Endothelial cell of umbilical vein (primary cell): ENCODE results near the gene PEX3. TPM values are rescaled to one million over a fixed set of nuclear protein-coding genes. Genes with fewer than 3 reads are reported as not detected.

Source experiments
- BruUV-seq: library from RNA; stranded (reverse); fragments of 400-500 nt; replicated peaks from 2 replicates; lab custom pipeline; 2021; lab: Mats Ljungman, UMichigan
- CTCF ChIA-PET: fragments of 300-600, 350-600 bp; sonication (Branson Sonifier 250); formaldehyde crosslinking; loops from one replicate; lab custom pipeline; 2021; ENCODE audit warnings: antibody characterized with exemption, inconsistent platforms; lab: Charles Lee
- POLR2A ChIA-PET: fragments of 300-600, 350-600 bp; sonication (Branson Sonifier 250); formaldehyde crosslinking; loops from one replicate; lab custom pipeline; 2021; ENCODE audit warnings: antibody characterized with exemption, inconsistent platforms; lab: Charles Lee
- DNase-seq: peaks from one replicate; pipeline ENCODE4 v3.0.0-alpha.2; 2011; ENCODE audit warnings: low read depth, low spot score
- FAIRE-seq: peaks from 2 replicates; lab custom pipeline; 2011; peaks lifted over from hg19 to GRCh38; lab: Jason Lieb, UNC
- H2AFZ ChIP-seq: 2 replicates; pipeline ENCODE4 v1.6.0; 2012; ENCODE audit warnings: low read depth, low read length, control low read depth, inconsistent platforms
- H3K27ac ChIP-seq: 2 replicates; pipeline ENCODE4 v1.5.1; 2011; ENCODE audit warnings: low read depth, mild to moderate bottlenecking, control low read depth, low read length, moderate library complexity; ENCODE audit not compliant: insufficient read depth
- H3K27me3 ChIP-seq, 2 experiments: 2 replicates each; pipeline versions ENCODE4 v1.6.0 to v1.6.1; 2011; ENCODE audit warnings: low read length in 2 of 2, mixed read lengths in 1 of 2; ENCODE audit not compliant: control insufficient read depth in 2 of 2, insufficient read depth in 2 of 2
- H3K36me3 ChIP-seq, 2 experiments: 2 replicates in 1 of 2; 3 replicates in 1 of 2; pipeline ENCODE4 v1.5.1; 2011; ENCODE audit warnings: low read length in 2 of 2, mild to moderate bottlenecking in 1 of 2, moderate library complexity in 1 of 2; ENCODE audit not compliant: control insufficient read depth in 2 of 2, insufficient read depth in 2 of 2; ENCODE audit errors: extremely low read depth in 1 of 2
- H3K4me1 ChIP-seq: 3 replicates; pipeline ENCODE4 v1.5.1; 2011; ENCODE audit warnings: mild to moderate bottlenecking, low read length; ENCODE audit not compliant: control insufficient read depth, insufficient read depth; ENCODE audit errors: extremely low read depth
- H3K4me2 ChIP-seq: 2 replicates; pipeline ENCODE4 v1.6.1; 2011; ENCODE audit warnings: low read length, control low read depth, mixed read lengths; ENCODE audit not compliant: insufficient read depth
- H3K4me3 ChIP-seq, 3 experiments: fragments of 200-600 bp in 1 of 3; sonication (generic), shearing (Covaris generic) in 1 of 3; replicated peaks in 1 of 3; 2 replicates each; pipeline ENCODE4 v1.5.1; 2011 to 2016; ENCODE audit warnings: control low read depth in 3 of 3, low read length in 3 of 3, mild to moderate bottlenecking in 2 of 3, inconsistent platforms in 1 of 3, low read depth in 1 of 3, moderate library complexity in 1 of 3; ENCODE audit not compliant: insufficient read depth in 1 of 3
- H3K79me2 ChIP-seq: 2 replicates; pipeline ENCODE4 v1.6.0; 2012; ENCODE audit warnings: low read length, inconsistent platforms; ENCODE audit not compliant: control insufficient read depth, insufficient read depth
- H3K9ac ChIP-seq: replicated peaks from 2 replicates; pipeline ENCODE3; 2011; ENCODE audit warnings: low read length, control low read depth; ENCODE audit not compliant: insufficient read depth; ENCODE audit errors: extremely low read depth
- H3K9me1 ChIP-seq: replicated peaks from 3 replicates; pipeline ENCODE4 v1.6.0; 2011; ENCODE audit warnings: mild to moderate bottlenecking, low read length; ENCODE audit not compliant: control insufficient read depth, insufficient read depth; ENCODE audit errors: extremely low read depth
- H3K9me3 ChIP-seq: replicated peaks from 2 replicates; pipeline ENCODE4 v1.5.1; 2012; ENCODE audit warnings: low read length, inconsistent platforms; ENCODE audit not compliant: control insufficient read depth, insufficient read depth
- H4K20me1 ChIP-seq: replicated peaks from 2 replicates; pipeline ENCODE3; 2011; ENCODE audit warnings: mild to moderate bottlenecking, low read length; ENCODE audit not compliant: control insufficient read depth, insufficient read depth; ENCODE audit errors: extremely low read depth
- JUN ChIP-seq: IDR thresholded peaks from 2 replicates; pipeline ENCODE4 v1.6.1; 2011; ENCODE audit warnings: borderline replicate concordance, low read depth; ENCODE audit not compliant: insufficient read length, insufficient read depth
- POLR2A ChIP-seq: IDR thresholded peaks from 2 replicates; pipeline ENCODE4 v1.6.1; 2012; ENCODE audit warnings: low read depth, mild to moderate bottlenecking, control low read depth, low read length
- dilution Hi-C: fragments of 300-500 bp; cut with MboI; formaldehyde crosslinking; loops from one replicate; pipeline ENCODE4 v1.15.0; 2019; ENCODE audit warnings: low sequenced_read_pairs; ENCODE audit not compliant: extremely low pct_ligation_motif_present
- intact Hi-C: fragments of 100-400 bp; cut with micrococcal nuclease; formaldehyde crosslinking; loops from one replicate; pipeline ENCODE4 v1.10.0; 2022
- polyA plus RNA-seq, 4 experiments: library from polyadenylated mRNA; depleted of rRNA in 3 of 4; stranded (reverse) in 3 of 4; unstranded in 1 of 4; fragments of >200 nt; gene quantifications; 2 replicates each; pipeline versions ENCODE4 v1.2.1 to v1.2.3, GENCODE V29; 2011 to 2012; ENCODE audit warnings: missing spikeins in 1 of 4
- total RNA-seq: library from RNA; stranded (reverse); gene quantifications from 2 replicates; pipeline ENCODE4 v1.2.3, GENCODE V29; 2021
- TF ChIP-seq, protein P1 (sequence below): IDR thresholded peaks from 2 replicates; pipeline ENCODE4 v1.6.1; 2011; ENCODE audit not compliant: insufficient read depth, insufficient read length
- TF ChIP-seq, protein P2 (sequence below), 2 donors: IDR thresholded peaks; 1 replicate in 1 of 2; 2 replicates in 1 of 2; pipeline ENCODE4 v1.5.1; 2011; ENCODE audit warnings: low read length in 2 of 2, mild to moderate bottlenecking in 2 of 2, moderate library complexity in 2 of 2, control low read depth in 1 of 2, inconsistent platforms in 1 of 2, low read depth in 1 of 2; ENCODE audit not compliant: insufficient read depth in 1 of 2; ENCODE audit errors: extremely low read depth in 1 of 2

The PEX3 gene
- total and polyA plus RNA-seq, 2 donors (not counting 3 experiments of a cell fraction or from before 2014, with no cell fraction given): 8.7 to 21.7 TPM

DNA sequence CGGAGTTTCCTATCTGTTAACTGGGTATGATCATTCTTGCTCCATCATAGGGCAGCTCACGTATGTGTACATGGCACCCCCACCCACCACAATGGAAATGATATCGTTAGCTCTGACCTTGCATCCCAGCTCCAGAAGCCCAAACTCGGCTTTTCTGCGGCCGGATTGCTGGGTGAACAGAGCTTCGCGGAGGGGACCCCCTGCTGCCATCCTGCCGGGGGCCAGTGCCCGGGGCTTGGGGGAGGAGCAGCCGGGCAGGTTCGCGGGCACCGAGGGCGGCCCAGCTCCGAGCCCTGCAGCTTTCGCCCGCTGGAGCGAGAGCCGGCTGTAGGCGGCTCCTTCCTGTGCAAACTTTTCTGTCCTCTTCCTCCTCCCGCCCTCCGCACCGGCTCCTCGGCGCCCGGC lies 85.9 kb downstream of the PEX3 start:
- Histone ChIP-seq H3K9me1 (no peaks in the 10 kb centered on the region), H3K27ac (no peak overlapping the region), H3K4me1 (no peaks in the 10 kb centered on the region), H3K36me3 (no peaks in the 10 kb centered on the region), H3K9ac (no peak overlapping the region), H2AFZ (peak overlapping the region; percentile 57), H3K9me3 (no peaks in the 10 kb centered on the region), H3K27me3 (peaks cover 5% of the 10 kb centered on the region in 2 experiments), H3K79me2 (peaks cover 2% of the 10 kb centered on the region), H3K4me3 (peak overlapping the region; percentile 18 to 38 (median 30)), H4K20me1 (no peaks in the 10 kb centered on the region), H3K4me2 (peak overlapping the region; percentile 72)
- FAIRE-seq (peak; percentile 71), DNase-seq (peak; percentile 34)
- dilution Hi-C loops (no loop called here), intact Hi-C loops (loop anchor here (1.0 kb wide), 1 partner anchor 86 kb away; the partner anchor contains the start of genes ADAT2 and PEX3)
- peak; percentile 40 for TF ChIP-seq POLR2A
- TF ChIP-seq JUN: no peak
- CTCF ChIA-PET: interaction anchor here (1.2 to 2.2 kb wide), 4 partner anchors 14 to 24 kb away, joined by 5 to 10 read pairs (median 6); no protein-coding TSS in a partner anchor
- POLR2A ChIA-PET: no interaction called here
- BruUV-seq: no TSS peak

DNA sequence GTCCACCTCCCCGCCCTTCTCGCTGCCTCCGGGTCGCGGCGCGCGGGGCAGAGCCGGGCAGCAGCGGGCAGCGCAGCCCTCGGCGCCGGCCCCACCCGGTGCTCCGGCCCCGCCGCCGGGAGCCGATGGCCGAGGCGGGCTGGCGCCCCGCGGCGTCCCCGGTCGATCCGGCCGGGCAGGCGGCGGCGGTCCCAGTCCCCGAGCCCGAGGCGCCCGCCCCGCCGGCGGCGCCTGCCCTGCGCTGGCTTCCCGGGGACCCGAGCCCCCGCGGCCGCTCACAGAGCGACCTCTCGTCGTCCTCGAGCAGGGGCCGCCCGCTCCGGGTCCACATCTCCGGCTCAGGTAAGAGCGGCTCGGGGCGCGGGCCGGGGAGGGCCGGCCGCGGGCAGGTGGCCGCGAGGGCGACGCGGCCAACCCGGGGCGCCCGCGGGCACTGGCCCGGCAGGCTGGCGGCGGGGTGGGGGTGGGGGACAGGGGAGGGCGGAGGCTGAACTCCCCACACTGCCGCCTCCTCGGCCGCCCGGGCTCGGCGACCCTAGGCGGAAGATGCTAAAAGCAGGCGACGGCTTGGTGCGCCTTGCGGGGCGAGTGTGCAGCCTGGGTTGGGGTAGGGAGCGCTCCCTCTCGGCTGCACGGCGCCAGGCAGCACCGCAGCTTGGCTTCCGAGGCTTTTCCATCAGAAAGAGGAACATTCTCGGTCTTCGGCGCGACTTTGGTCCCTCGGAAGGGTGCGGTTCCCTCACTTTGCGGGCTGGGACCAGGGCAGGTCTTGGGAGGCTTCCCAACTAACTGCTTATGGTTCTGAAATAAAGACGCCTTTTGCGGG lies 86.5 kb downstream of the PEX3 start:
- Histone ChIP-seq H3K9ac (no peak overlapping the region), H3K27ac (no peak overlapping the region), H3K9me3 (no peaks in the 10 kb centered on the region), H3K27me3 (peaks cover 5% of the 10 kb centered on the region in 2 experiments), H3K4me3 (peak overlapping the region; percentile 18 to 38 (median 30)), H2AFZ (peak overlapping the region; percentile 57), H3K9me1 (no peaks in the 10 kb centered on the region), H3K79me2 (peaks cover 2% of the 10 kb centered on the region), H4K20me1 (no peaks in the 10 kb centered on the region), H3K36me3 (no peaks in the 10 kb centered on the region), H3K4me1 (no peaks in the 10 kb centered on the region), H3K4me2 (peak overlapping the region; percentile 13)
- TF ChIP-seq, protein P1, sequence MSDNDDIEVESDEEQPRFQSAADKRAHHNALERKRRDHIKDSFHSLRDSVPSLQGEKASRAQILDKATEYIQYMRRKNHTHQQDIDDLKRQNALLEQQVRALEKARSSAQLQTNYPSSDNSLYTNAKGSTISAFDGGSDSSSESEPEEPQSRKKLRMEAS: no peak
- TF ChIP-seq, protein P2, sequence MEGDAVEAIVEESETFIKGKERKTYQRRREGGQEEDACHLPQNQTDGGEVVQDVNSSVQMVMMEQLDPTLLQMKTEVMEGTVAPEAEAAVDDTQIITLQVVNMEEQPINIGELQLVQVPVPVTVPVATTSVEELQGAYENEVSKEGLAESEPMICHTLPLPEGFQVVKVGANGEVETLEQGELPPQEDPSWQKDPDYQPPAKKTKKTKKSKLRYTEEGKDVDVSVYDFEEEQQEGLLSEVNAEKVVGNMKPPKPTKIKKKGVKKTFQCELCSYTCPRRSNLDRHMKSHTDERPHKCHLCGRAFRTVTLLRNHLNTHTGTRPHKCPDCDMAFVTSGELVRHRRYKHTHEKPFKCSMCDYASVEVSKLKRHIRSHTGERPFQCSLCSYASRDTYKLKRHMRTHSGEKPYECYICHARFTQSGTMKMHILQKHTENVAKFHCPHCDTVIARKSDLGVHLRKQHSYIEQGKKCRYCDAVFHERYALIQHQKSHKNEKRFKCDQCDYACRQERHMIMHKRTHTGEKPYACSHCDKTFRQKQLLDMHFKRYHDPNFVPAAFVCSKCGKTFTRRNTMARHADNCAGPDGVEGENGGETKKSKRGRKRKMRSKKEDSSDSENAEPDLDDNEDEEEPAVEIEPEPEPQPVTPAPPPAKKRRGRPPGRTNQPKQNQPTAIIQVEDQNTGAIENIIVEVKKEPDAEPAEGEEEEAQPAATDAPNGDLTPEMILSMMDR (IDR thresholded peaks at IDR 0.05; ENCODE audit: extremely low read depth in 1 of 2, insufficient read depth in 1 of 2, low read depth in 1 of 2, low read length in 2 of 2): peak; percentile 27 to 65
- POLR2A ChIA-PET: no interaction called here
- DNase-seq (peak; percentile 61), FAIRE-seq (peak; percentile 65)
- CTCF ChIA-PET: interaction anchor here (1.1 to 2.2 kb wide), 3 partner anchors 13 to 24 kb away, joined by 4 to 10 read pairs (median 5); no protein-coding TSS in a partner anchor
- intact Hi-C loops (loop anchor here (1.0 kb wide), 2 partner anchors 26 to 87 kb away; partner anchors contain the start of genes ADAT2, FUCA2 and PEX3), dilution Hi-C loops (no loop called here)
- no TSS peak for BruUV-seq
